WTC11 (cell line): ENCODE measurements around the gene PFDN2. TPM values are rescaled to one million over a fixed set of nuclear protein-coding genes. Genes with fewer than 3 reads are reported as not detected.

Experiments used
- ATAC-seq: fragments of 200-7000 bp; cut with Tn5 transposase; 2 replicates; pipeline ENCODE4 v1.10.0; 2021; ENCODE audit warnings: mild to moderate bottlenecking, moderate library complexity
- CTCF ChIA-PET: fragments of 300-600 bp; sonication (Branson Sonifier 250); formaldehyde crosslinking; loops from one replicate; lab custom pipeline; 2021; ENCODE audit warnings: antibody characterized with exemption; lab: Charles Lee
- POLR2A ChIA-PET: fragments of 350-600 bp; sonication (Branson Sonifier 250); formaldehyde crosslinking; loops from one replicate; lab custom pipeline; 2021; ENCODE audit warnings: antibody characterized with exemption; lab: Charles Lee
- DNase-seq: peaks from one replicate; pipeline ENCODE4 v3.0.0; 2021; ENCODE audit warnings: low spot score
- H3K27ac Mint-ChIP-seq: 2 replicates; pipeline ENCODE4 v1.8.0; 2021; ENCODE audit warnings: mixed read lengths
- H3K27me3 Mint-ChIP-seq: 2 replicates; pipeline ENCODE4 v1.8.0; 2021; ENCODE audit warnings: low read depth, mild to moderate bottlenecking, moderate library complexity, mixed read lengths
- H3K36me3 Mint-ChIP-seq: 2 replicates; pipeline ENCODE4 v1.8.0; 2021; ENCODE audit warnings: mixed read lengths
- H3K4me1 Mint-ChIP-seq: 2 replicates; pipeline ENCODE4 v1.8.0; 2022; ENCODE audit warnings: mixed read lengths
- H3K4me3 Mint-ChIP-seq: 2 replicates; pipeline ENCODE4 v1.8.0; 2021; ENCODE audit warnings: mild to moderate bottlenecking, moderate library complexity, mixed read lengths
- H3K9me3 Mint-ChIP-seq: 2 replicates; pipeline ENCODE4 v1.8.0; 2021; ENCODE audit warnings: mixed read lengths
- ATF1 ChIP-seq: sonication (generic); formaldehyde crosslinking; IDR thresholded peaks from 2 replicates; pipeline ENCODE4 v1.8.1; 2023; ENCODE audit warnings: mild to moderate bottlenecking, moderate library complexity, missing genetic modification reagents
- ETV6 ChIP-seq: sonication (generic); formaldehyde crosslinking; IDR thresholded peaks from 2 replicates; pipeline ENCODE4 v1.8.1; 2022; ENCODE audit warnings: mild to moderate bottlenecking, missing genetic modification reagents
- GABPB1 ChIP-seq: sonication (generic); formaldehyde crosslinking; IDR thresholded peaks from 2 replicates; pipeline ENCODE4 v1.8.1; 2023; ENCODE audit warnings: mild to moderate bottlenecking, missing genetic modification reagents
- GRHL2 ChIP-seq: fragments of 250-450 bp; sonication (Bioruptor Pico); IDR thresholded peaks from 2 replicates; pipeline ENCODE4 v1.8.0; 2022; ENCODE audit warnings: mild to moderate bottlenecking, moderate library complexity; ENCODE audit not compliant: insufficient replicate concordance, severe bottlenecking
- JUN ChIP-seq: sonication (generic); formaldehyde crosslinking; IDR thresholded peaks from 2 replicates; pipeline ENCODE4 v1.8.0; 2023; ENCODE audit warnings: mild to moderate bottlenecking, missing genetic modification reagents
- KAT7 ChIP-seq: sonication (generic); formaldehyde crosslinking; IDR thresholded peaks from 2 replicates; pipeline ENCODE4 v1.8.1; 2023; ENCODE audit warnings: missing genetic modification reagents, mild to moderate bottlenecking, borderline replicate concordance
- NR1H2 ChIP-seq: sonication (generic); formaldehyde crosslinking; IDR thresholded peaks from 2 replicates; pipeline ENCODE4 v1.9.0; 2021; ENCODE audit warnings: mild to moderate bottlenecking, moderate library complexity, missing genetic modification reagents
- RORB ChIP-seq: fragments of 250-450 bp; sonication (Bioruptor Pico); IDR thresholded peaks from 2 replicates; pipeline ENCODE4 v1.9.0; 2021; ENCODE audit warnings: mild to moderate bottlenecking
- SOX15 ChIP-seq: fragments of 250-450 bp; sonication (Bioruptor Pico); IDR thresholded peaks from 2 replicates; pipeline ENCODE4 v1.9.0; 2021; ENCODE audit warnings: mild to moderate bottlenecking
- TCF7 ChIP-seq: sonication (generic); formaldehyde crosslinking; IDR thresholded peaks from 2 replicates; pipeline ENCODE4 v1.8.0; 2022; ENCODE audit warnings: mild to moderate bottlenecking, low read depth, missing genetic modification reagents, moderate library complexity
- TP53 ChIP-seq: sonication (generic); formaldehyde crosslinking; IDR thresholded peaks from 2 replicates; pipeline ENCODE4 v1.8.1; 2023; ENCODE audit warnings: mild to moderate bottlenecking, missing genetic modification reagents
- USF1 ChIP-seq: sonication (generic); formaldehyde crosslinking; IDR thresholded peaks from 2 replicates; pipeline ENCODE4 v1.8.0; 2022; ENCODE audit warnings: mild to moderate bottlenecking, missing genetic modification reagents
- USF2 ChIP-seq: sonication (generic); formaldehyde crosslinking; IDR thresholded peaks from 2 replicates; pipeline ENCODE4 v1.8.1; 2023; ENCODE audit warnings: mild to moderate bottlenecking, missing genetic modification reagents, moderate library complexity
- ZNF671 ChIP-seq: fragments of 250-450 bp; sonication (Bioruptor Pico); IDR thresholded peaks from 2 replicates; pipeline ENCODE4 v1.8.0; 2021; ENCODE audit warnings: mild to moderate bottlenecking
- total RNA-seq: library from RNA; stranded (reverse); gene quantifications from 3 replicates; pipeline ENCODE4 v1.2.3, GENCODE V29; 2021
- TF ChIP-seq, protein P1 (sequence below): sonication (generic); formaldehyde crosslinking; IDR thresholded peaks from 2 replicates; pipeline ENCODE4 v1.8.1; 2022; ENCODE audit warnings: mild to moderate bottlenecking, moderate library complexity, missing genetic modification reagents
- TF ChIP-seq, protein P2 (sequence below): sonication (generic); formaldehyde crosslinking; IDR thresholded peaks from 2 replicates; pipeline ENCODE4 v1.8.1; 2022; ENCODE audit warnings: low read depth, mild to moderate bottlenecking, moderate library complexity, missing genetic modification reagents, borderline replicate concordance
- TF ChIP-seq, protein P3 (sequence below): sonication (generic); formaldehyde crosslinking; IDR thresholded peaks from 2 replicates; pipeline ENCODE4 v1.8.1; 2022; ENCODE audit warnings: low read depth, missing genetic modification reagents, borderline replicate concordance

Gene PFDN2
- total RNA-seq, 1 experiment from 2014 or later, result 92.6 TPM

DNA sequence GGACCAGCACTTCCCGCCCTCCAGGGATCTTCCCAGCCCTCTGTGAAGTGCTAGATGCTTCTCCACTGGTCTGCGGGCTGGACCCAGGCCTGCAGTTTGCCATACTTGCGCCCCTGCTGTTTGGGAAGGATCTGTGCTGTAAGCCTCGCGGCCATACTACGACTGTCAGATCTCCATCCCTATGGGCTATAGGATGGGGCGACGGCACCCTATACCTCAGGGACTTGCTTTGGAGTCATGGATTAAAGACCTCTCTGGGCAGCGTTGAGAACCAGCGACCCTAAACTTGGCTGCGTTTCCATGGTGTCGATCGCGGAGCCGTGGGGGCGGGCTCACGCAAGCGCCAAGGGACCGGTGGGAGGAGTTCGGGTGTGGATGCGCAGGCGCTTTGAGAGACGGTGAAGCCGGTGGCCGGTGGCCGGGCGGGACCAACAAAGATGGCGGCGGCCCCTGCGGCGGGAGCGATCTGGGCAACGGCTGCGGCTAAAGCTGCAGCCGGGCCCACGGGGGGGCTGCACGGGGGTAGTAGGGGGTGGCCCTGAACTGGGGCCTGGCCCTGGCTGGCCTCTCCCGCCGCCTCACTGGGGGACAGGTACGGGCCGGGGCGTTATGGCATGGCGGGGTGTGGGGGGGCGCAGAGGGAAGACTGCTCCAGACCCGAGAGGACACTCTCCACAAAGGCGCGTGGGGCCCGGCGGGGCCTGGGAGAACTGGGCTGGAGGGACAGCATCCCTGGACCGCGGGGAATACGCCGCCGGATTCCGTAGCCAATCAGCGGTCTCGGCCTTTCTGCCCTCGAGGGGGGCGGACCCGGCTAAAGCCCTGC, 41.5 kb upstream of the PFDN2 start, which contains the start of gene USP21 (continued):
- no peak; the same call in 1 of the 2 replicates for TF ChIP-seq USF1
- TF ChIP-seq ZNF671 (CRISPR knock-in tag), result no peak
- TF ChIP-seq RORB, result no peak
- no peak; the same call in 1 of the 2 replicates for TF ChIP-seq ETV6
- TF ChIP-seq GRHL2 (CRISPR knock-in tag), result no peak
- TF ChIP-seq TP53, result no peak

- H3K36me3 Mint-ChIP-seq, result peaks cover 12% of the 10 kb centered on the region
- DNase-seq (no peak), ATAC-seq (no peak)
- TF ChIP-seq SOX15 (CRISPR knock-in tag), result no peak
- TF ChIP-seq, protein P1, sequence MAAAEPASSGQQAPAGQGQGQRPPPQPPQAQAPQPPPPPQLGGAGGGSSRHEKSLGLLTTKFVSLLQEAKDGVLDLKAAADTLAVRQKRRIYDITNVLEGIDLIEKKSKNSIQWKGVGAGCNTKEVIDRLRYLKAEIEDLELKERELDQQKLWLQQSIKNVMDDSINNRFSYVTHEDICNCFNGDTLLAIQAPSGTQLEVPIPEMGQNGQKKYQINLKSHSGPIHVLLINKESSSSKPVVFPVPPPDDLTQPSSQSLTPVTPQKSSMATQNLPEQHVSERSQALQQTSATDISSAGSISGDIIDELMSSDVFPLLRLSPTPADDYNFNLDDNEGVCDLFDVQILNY (CRISPR knock-in tag), result no peak
- TF ChIP-seq JUN (CRISPR knock-in tag), result no peak
- TF ChIP-seq KAT7 (CRISPR knock-in tag), result no peak
- no peak for TF ChIP-seq NR1H2 (CRISPR knock-in tag)
- TF ChIP-seq TCF7 (CRISPR knock-in tag), result no peak
- no peak for TF ChIP-seq USF2
- TF ChIP-seq, protein P2, sequence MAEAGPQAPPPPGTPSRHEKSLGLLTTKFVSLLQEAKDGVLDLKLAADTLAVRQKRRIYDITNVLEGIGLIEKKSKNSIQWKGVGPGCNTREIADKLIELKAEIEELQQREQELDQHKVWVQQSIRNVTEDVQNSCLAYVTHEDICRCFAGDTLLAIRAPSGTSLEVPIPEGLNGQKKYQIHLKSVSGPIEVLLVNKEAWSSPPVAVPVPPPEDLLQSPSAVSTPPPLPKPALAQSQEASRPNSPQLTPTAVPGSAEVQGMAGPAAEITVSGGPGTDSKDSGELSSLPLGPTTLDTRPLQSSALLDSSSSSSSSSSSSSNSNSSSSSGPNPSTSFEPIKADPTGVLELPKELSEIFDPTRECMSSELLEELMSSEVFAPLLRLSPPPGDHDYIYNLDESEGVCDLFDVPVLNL (CRISPR knock-in tag), result no peak
- ChIA-PET CTCF (interaction anchor here (0.6 to 1.7 kb wide), 6 partner anchors 7 to 227 kb away, joined by 3 to 6 read pairs (median 3); partner anchors contain the start of genes PPOX and TOMM40L), POLR2A (no interaction called here)
- peaks cover 27% of the 10 kb centered on the region for H3K4me1 Mint-ChIP-seq
- H3K27ac Mint-ChIP-seq, result peak overlapping the region; percentile 84
- no peaks in the 10 kb centered on the region for H3K27me3 Mint-ChIP-seq
- H3K9me3 Mint-ChIP-seq, result no peaks in the 10 kb centered on the region
- peak overlapping the region; percentile 84 for H3K4me3 Mint-ChIP-seq
Observed at GRCh38 chr1:161158316-161159010, 40.6 kb upstream of the PFDN2 start.

DNA sequence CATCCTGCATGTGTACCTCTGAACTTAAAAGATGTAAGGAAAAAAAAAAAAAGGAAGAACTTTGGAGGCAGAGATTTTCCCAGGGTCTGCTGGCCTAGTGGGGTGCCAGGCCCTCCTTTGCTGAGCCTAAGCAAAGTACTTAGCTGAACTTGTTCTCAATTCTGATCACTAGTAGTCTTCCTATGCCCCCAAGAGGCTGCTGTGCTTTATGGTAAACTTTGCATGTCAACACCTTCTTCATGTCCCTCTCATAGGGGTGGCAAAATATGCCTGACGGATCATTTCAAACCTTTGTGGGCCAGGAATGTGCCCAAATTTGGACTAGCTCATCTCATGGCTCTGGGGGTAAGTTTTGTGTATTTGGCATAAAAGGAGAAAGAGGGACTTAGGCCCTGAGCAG, 40.0 kb upstream of the PFDN2 start:
- ChIA-PET POLR2A (no interaction called here), CTCF (interaction anchor here (0.7 to 1.7 kb wide), 2 partner anchors 8 to 60 kb away, joined by 3 to 5 read pairs; partner anchors contain the start of gene PPOX)
- peak overlapping the region; percentile 84; the same call in 1 of the 2 replicates for H3K4me3 Mint-ChIP-seq
- no peak for ATAC-seq
- H3K4me1 Mint-ChIP-seq, result peaks cover 27% of the 10 kb centered on the region
- peak overlapping the region; percentile 55; the same call in 1 of the 2 replicates for H3K27ac Mint-ChIP-seq
- no peaks in the 10 kb centered on the region for H3K27me3 Mint-ChIP-seq
- no peak for DNase-seq
- no peaks in the 10 kb centered on the region for H3K9me3 Mint-ChIP-seq
- TF ChIP-seq ATF1, result no peak
- TF ChIP-seq, protein P3, sequence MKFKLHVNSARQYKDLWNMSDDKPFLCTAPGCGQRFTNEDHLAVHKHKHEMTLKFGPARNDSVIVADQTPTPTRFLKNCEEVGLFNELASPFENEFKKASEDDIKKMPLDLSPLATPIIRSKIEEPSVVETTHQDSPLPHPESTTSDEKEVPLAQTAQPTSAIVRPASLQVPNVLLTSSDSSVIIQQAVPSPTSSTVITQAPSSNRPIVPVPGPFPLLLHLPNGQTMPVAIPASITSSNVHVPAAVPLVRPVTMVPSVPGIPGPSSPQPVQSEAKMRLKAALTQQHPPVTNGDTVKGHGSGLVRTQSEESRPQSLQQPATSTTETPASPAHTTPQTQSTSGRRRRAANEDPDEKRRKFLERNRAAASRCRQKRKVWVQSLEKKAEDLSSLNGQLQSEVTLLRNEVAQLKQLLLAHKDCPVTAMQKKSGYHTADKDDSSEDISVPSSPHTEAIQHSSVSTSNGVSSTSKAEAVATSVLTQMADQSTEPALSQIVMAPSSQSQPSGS (CRISPR knock-in tag), result no peak
- TF ChIP-seq GABPB1 (CRISPR knock-in tag), result no peak
- no peak for TF ChIP-seq ZNF671 (CRISPR knock-in tag)
- TF ChIP-seq, all 79 proteins: peak for 0
- peaks cover 12% of the 10 kb centered on the region for H3K36me3 Mint-ChIP-seq
